Measurements from ENCODE around the gene PRX.
"Not testable (repeated sequence)": the region's sequence is repeated elsewhere in the genome, so short reads cannot be mapped to it uniquely, and the experiment has no call there.

PRX gene

GRCh38 chr19:40411125-40411842 lies 1.9 kb downstream of the PRX start:
- Histone ChIP-seq H3K9me3 (ENCODE audit: low read length) (no peaks in the 10 kb centered on the region), H3K9me2 (ENCODE audit: low read depth, low read length) (no peaks in the 10 kb centered on the region), H3K27me3 (ENCODE audit: insufficient read depth, low read length) (no peaks in the 10 kb centered on the region), H3K4me1 (ENCODE audit: insufficient read depth, low read length, severe bottlenecking) (peaks cover 70% of the 10 kb centered on the region), H3K27ac (ENCODE audit: low read depth, low read length, poor library complexity, severe bottlenecking) (peak overlapping the region; percentile 96), H4K20me1 (ENCODE audit: insufficient read depth, low read length) (no peaks in the 10 kb centered on the region), H3K36me3 (ENCODE audit: insufficient read depth, low read length) (no peaks in the 10 kb centered on the region), H3K4me2 (ENCODE audit: low read length) (peak overlapping the region; percentile 51), H3K4me3 (ENCODE audit: low read depth, low read length, poor library complexity, severe bottlenecking) (peak overlapping the region; percentile 53), H3K79me2 (ENCODE audit: insufficient read depth, low read length) (no peaks in the 10 kb centered on the region), H3K9ac (ENCODE audit: low read length) (peak overlapping the region; percentile 65), H3F3A (ENCODE audit: insufficient read depth, low read length) (no peaks in the 10 kb centered on the region), H2AFZ (ENCODE audit: low read length) (no peak overlapping the region)
- TF ChIP-seq EZH2 (IDR thresholded peaks at IDR 0.05; ENCODE audit: borderline replicate concordance, low read length), result no peak
- TF ChIP-seq CTCF (IDR thresholded peaks at IDR 0.05; ENCODE audit: low read length), result no peak

- H4K20me1 ChIP-seq (ENCODE audit: insufficient read depth, low read length), result no peaks in the 10 kb centered on the region
- no peaks in the 10 kb centered on the region for H3K27me3 ChIP-seq (ENCODE audit: insufficient read depth, low read length)
- H3K36me3 ChIP-seq (ENCODE audit: insufficient read depth, low read length), result no peaks in the 10 kb centered on the region
- TF ChIP-seq EZH2 (IDR thresholded peaks at IDR 0.05; ENCODE audit: borderline replicate concordance, low read length) (no peak), CTCF (IDR thresholded peaks at IDR 0.05; ENCODE audit: low read length) (no peak)
- no peaks in the 10 kb centered on the region for H3K9me2 ChIP-seq (ENCODE audit: low read depth, low read length)
- peak overlapping the region; percentile 30 for H3K4me3 ChIP-seq (ENCODE audit: low read depth, low read length, poor library complexity, severe bottlenecking)
- H3K4me1 ChIP-seq (ENCODE audit: insufficient read depth, low read length, severe bottlenecking), result peaks cover 67% of the 10 kb centered on the region
- no peak overlapping the region for H2AFZ ChIP-seq (ENCODE audit: low read length)
- H3K9ac ChIP-seq (ENCODE audit: low read length), result peak overlapping the region; percentile 66
- no peaks in the 10 kb centered on the region for H3K79me2 ChIP-seq (ENCODE audit: insufficient read depth, low read length)
- peak overlapping the region; percentile 51; the same call in 1 of the 2 replicates for H3K4me2 ChIP-seq (ENCODE audit: low read length)
- peak overlapping the region; percentile 96 for H3K27ac ChIP-seq (ENCODE audit: low read depth, low read length, poor library complexity, severe bottlenecking)
- H3F3A ChIP-seq (ENCODE audit: insufficient read depth, low read length), result no peaks in the 10 kb centered on the region
- H3K9me3 ChIP-seq (ENCODE audit: low read length), result no peaks in the 10 kb centered on the region
Measured at GRCh38 chr19:40410030-40410389, 3.2 kb downstream of the PRX start.

- H2AFZ ChIP-seq (ENCODE audit: low read length); H4K20me1 ChIP-seq (ENCODE audit: insufficient read depth, low read length); H3K9me3 ChIP-seq (ENCODE audit: low read length); H3K79me2 ChIP-seq (ENCODE audit: insufficient read depth, low read length); H3F3A ChIP-seq (ENCODE audit: insufficient read depth, low read length); H3K9ac ChIP-seq (ENCODE audit: low read length); H3K27me3 ChIP-seq (ENCODE audit: insufficient read depth, low read length); H3K36me3 ChIP-seq (ENCODE audit: insufficient read depth, low read length); H3K9me2 ChIP-seq (ENCODE audit: low read depth, low read length): not testable (repeated sequence)
- H3K4me2 ChIP-seq (ENCODE audit: low read length), result peak overlapping the region; percentile 51
- peak overlapping the region; percentile 96 for H3K27ac ChIP-seq (ENCODE audit: low read depth, low read length, poor library complexity, severe bottlenecking)
- H3K4me3 ChIP-seq (ENCODE audit: low read depth, low read length, poor library complexity, severe bottlenecking), result peak overlapping the region; percentile 18
- H3K4me1 ChIP-seq (ENCODE audit: insufficient read depth, low read length, severe bottlenecking), result peaks cover 64% of the 10 kb centered on the region
Measured at GRCh38 chr19:40408598-40408925, 4.6 kb downstream of the PRX start.

Data from OCI-LY1 (cell line).